RCC 7860 (cell line): ENCODE results near the gene SGIP1.

ENCODE experiments used
- DNase-seq: peaks from one replicate; pipeline ENCODE4 v3.0.0-alpha.2; 2015; ENCODE audit warnings: low spot score
- FAIRE-seq: peaks from 2 replicates; lab custom pipeline; 2012; peaks lifted over from hg19 to GRCh38; lab: Jason Lieb, UNC

The SGIP1 gene

GRCh38 chr1:66520655-66521054 is 13.3 kb upstream of the SGIP1 start:
- FAIRE-seq, result no peak
- no peak for DNase-seq

- DNase-seq, result peak; percentile 19
- FAIRE-seq, result peak; percentile 65
These were observed 12.1 kb upstream of the SGIP1 start for GRCh38 chr1:66521721-66522365.

- DNase-seq (no peak), FAIRE-seq (no peak)
These were observed 10.4 kb upstream of the SGIP1 start for GRCh38 chr1:66523562-66523961.

- DNase-seq (no peak), FAIRE-seq (no peak)
These were observed 8.9 kb upstream of the SGIP1 start for GRCh38 chr1:66525086-66525485.

GRCh38 chr1:66526036-66526435 is 7.9 kb upstream of the SGIP1 start:
- FAIRE-seq, result no peak
- no peak for DNase-seq

GRCh38 chr1:66526991-66527390 is 7.0 kb upstream of the SGIP1 start:
- DNase-seq, result no peak
- FAIRE-seq, result no peak

- DNase-seq, result no peak
- no peak for FAIRE-seq
These were observed 6.3 kb upstream of the SGIP1 start for GRCh38 chr1:66527686-66528085.

- FAIRE-seq (no peak), DNase-seq (no peak)
These were observed 5.4 kb upstream of the SGIP1 start for GRCh38 chr1:66528580-66528979.

GRCh38 chr1:66532214-66532613 is 1.7 kb upstream of the SGIP1 start:
- no peak for FAIRE-seq
- no peak for DNase-seq

GRCh38 chr1:66532798-66533783 is 862 bp upstream of the SGIP1 start:
- FAIRE-seq, result no peak
- DNase-seq, result no peak

- DNase-seq (no peak), FAIRE-seq (no peak)
These were observed 1.1 kb downstream of the SGIP1 start for GRCh38 chr1:66535061-66535460.

GRCh38 chr1:66535853-66536252 is 1.9 kb downstream of the SGIP1 start:
- DNase-seq (no peak), FAIRE-seq (no peak)

GRCh38 chr1:66537718-66538117 is 3.8 kb downstream of the SGIP1 start:
- FAIRE-seq (no peak), DNase-seq (no peak)

- FAIRE-seq, result no peak
- DNase-seq, result no peak
These were observed 5.5 kb downstream of the SGIP1 start for GRCh38 chr1:66539491-66539890.

- DNase-seq (peak; percentile 54), FAIRE-seq (no peak)
These were observed 6.6 kb downstream of the SGIP1 start for GRCh38 chr1:66540434-66541032.

- no peak for DNase-seq
These were observed 8.4 kb downstream of the SGIP1 start for GRCh38 chr1:66542314-66542713.

GRCh38 chr1:66542811-66543767 is 9.1 kb downstream of the SGIP1 start:
- no peak for FAIRE-seq
- peak; percentile 78 for DNase-seq

More at GRCh38 chr1:66542314-66542713, 8.4 kb downstream of the SGIP1 start:
- no peak for FAIRE-seq

- DNase-seq (no peak), FAIRE-seq (no peak)
These were observed 12.3 kb downstream of the SGIP1 start for GRCh38 chr1:66546047-66546810.

GRCh38 chr1:66549017-66549416 is 15.1 kb downstream of the SGIP1 start:
- FAIRE-seq (no peak), DNase-seq (no peak)

GRCh38 chr1:66550243-66550642 is 16.3 kb downstream of the SGIP1 start:
- FAIRE-seq, result no peak
- DNase-seq, result no peak
